ENCODE data around the gene KISS1R.
A peak's percentile ranks its signal among the peaks of the same experiment; 100 is the strongest.

Gene KISS1R

GRCh38 chr19:938233-938923 is 21.2 kb downstream of the KISS1R start:
- DNase-seq (ENCODE audit: low read depth in 2 of 2): no peak

GRCh38 chr19:939439-939838 is 22.3 kb downstream of the KISS1R start:
- DNase-seq (ENCODE audit: low read depth in 2 of 2): no peak

GRCh38 chr19:939922-940321 is 22.8 kb downstream of the KISS1R start:
- DNase-seq (ENCODE audit: low read depth in 2 of 2): no peak

GRCh38 chr19:940591-941291 is 23.6 kb downstream of the KISS1R start:
- DNase-seq (ENCODE audit: low read depth in 2 of 2): peak; percentile 28 to 40

GRCh38 chr19:941292-942132 is 24.4 kb downstream of the KISS1R start:
- DNase-seq (ENCODE audit: low read depth in 2 of 2): no peak

GRCh38 chr19:942133-942645 is 25.1 kb downstream of the KISS1R start:
- DNase-seq (ENCODE audit: low read depth in 2 of 2): no peak

GRCh38 chr19:943551-944170 is 26.5 kb downstream of the KISS1R start:
- no peak for DNase-seq (ENCODE audit: low read depth in 2 of 2)

GRCh38 chr19:944171-944567 is 27.0 kb downstream of the KISS1R start:
- no peak for DNase-seq (ENCODE audit: low read depth in 2 of 2)

- no peak for DNase-seq (ENCODE audit: low read depth in 2 of 2)
These were observed 27.6 kb downstream of the KISS1R start for GRCh38 chr19:944663-945241.

- DNase-seq (ENCODE audit: low read depth in 2 of 2): no peak
These were observed 28.5 kb downstream of the KISS1R start for GRCh38 chr19:945401-946252.

GRCh38 chr19:947090-947706 is 30.1 kb downstream of the KISS1R start:
- no peak for DNase-seq (ENCODE audit: low read depth in 2 of 2)

GRCh38 chr19:947707-948539 is 30.8 kb downstream of the KISS1R start:
- DNase-seq (ENCODE audit: low read depth in 2 of 2): no peak

- DNase-seq (ENCODE audit: low read depth in 2 of 2): no peak
These were observed 31.8 kb downstream of the KISS1R start for GRCh38 chr19:948842-949496.

GRCh38 chr19:950352-951066 is 33.4 kb downstream of the KISS1R start:
- DNase-seq (ENCODE audit: low read depth in 2 of 2): no peak

- no peak for DNase-seq (ENCODE audit: low read depth in 2 of 2)
These were observed 35.0 kb downstream of the KISS1R start for GRCh38 chr19:952049-952679.

- DNase-seq (ENCODE audit: low read depth in 2 of 2): no peak
These were observed 35.7 kb downstream of the KISS1R start for GRCh38 chr19:952680-953444.

All from activated CD8-positive, alpha-beta memory T cell treated with anti-CD3 and anti-CD28 coated beads for 4 hours (primary cell).